Transverse colon (tissue), 4 donors: ENCODE measurements around the gene FBLN2. TPM values are rescaled to one million over a fixed set of nuclear protein-coding genes. Genes with fewer than 3 reads are reported as not detected.

Source experiments
- DNase-seq: peaks from one replicate; pipeline ENCODE4 v3.0.0-alpha.2; 2019
- H3K27ac ChIP-seq, 4 donors: fragments of 200-600 bp; sonication (generic); 2 replicates each; pipeline ENCODE4 v1.5.1; 2016 to 2018; ENCODE audit warnings: inconsistent platforms in 4 of 4
- H3K27me3 ChIP-seq: fragments of 200-600 bp; sonication (generic); 2 replicates; pipeline ENCODE4 v1.5.1; 2017; ENCODE audit warnings: inconsistent platforms
- H3K36me3 ChIP-seq, 4 donors: fragments of 200-600 bp; sonication (generic); 2 replicates each; pipeline ENCODE4 v1.5.1; 2017 to 2019; ENCODE audit warnings: inconsistent platforms in 4 of 4
- H3K4me1 ChIP-seq, 4 donors: fragments of 200-600 bp; sonication (generic); 2 replicates each; pipeline ENCODE4 v1.5.1; 2017 to 2020; ENCODE audit warnings: inconsistent platforms in 4 of 4
- H3K4me3 ChIP-seq, 4 donors: fragments of 200-600 bp; sonication (generic); 1 replicate in 1 of 4; 2 replicates in 3 of 4; pipeline versions ENCODE4 v1.5.1 to v1.6.1; 2017 to 2019; ENCODE audit warnings: inconsistent platforms in 4 of 4
- H3K9me3 ChIP-seq, 2 donors: fragments of 200-600 bp; sonication (generic); 2 replicates each; pipeline ENCODE4 v1.5.1; 2017 to 2019; ENCODE audit warnings: inconsistent platforms in 2 of 2
- CTCF ChIP-seq, 5 experiments: fragments of 200-600 bp in 3 of 5; fragments of 450-650 bp in 2 of 5; sonication (generic) in 3 of 5; IDR thresholded peaks; 1 replicate in 2 of 5; 2 replicates in 3 of 5; pipeline ENCODE4 v1.5.1; 2016 to 2017; ENCODE audit warnings: antibody characterized with exemption in 5 of 5, inconsistent platforms in 3 of 5, mild to moderate bottlenecking in 2 of 5, moderate library complexity in 1 of 5
- EP300 ChIP-seq: sonication (generic); formaldehyde crosslinking; IDR thresholded peaks from one replicate; pipeline ENCODE4 v1.6.1; 2017; ENCODE audit warnings: antibody characterized with exemption, low read depth
- POLR2A ChIP-seq: fragments of 450-650 bp; IDR thresholded peaks from one replicate; pipeline ENCODE4 v1.6.1; 2016; ENCODE audit warnings: antibody characterized with exemption, mild to moderate bottlenecking, moderate library complexity
- POLR2AphosphoS5 ChIP-seq, 3 donors: sonication (generic); formaldehyde crosslinking; IDR thresholded peaks; one replicate each; pipeline ENCODE4 v1.6.1; 2016; ENCODE audit warnings: antibody characterized with exemption in 3 of 3
- WGBS, 2 donors: methylation state at CpG; one replicate each; pipeline ENCODE4 v1.1.5; 2018; ENCODE audit warnings: low coverage in 1 of 2; 5-methylcytosine and 5-hydroxymethylcytosine counted together
- in situ Hi-C, 4 donors: fragments of 200-750 bp; cut with MboI; loops; one replicate each; pipeline versions ENCODE4 v1.15.0 to v1.15.1; 2017; ENCODE audit warnings: low sequenced_read_pairs in 3 of 4, low pct_ligation_motif_present in 1 of 4, low pct_unique_long_range_greater_than_20kb in 1 of 4
- intact Hi-C: fragments of 100-400 bp; cut with DNase I; formaldehyde crosslinking; loops from one replicate; pipeline ENCODE4 v1.15.1; 2023; ENCODE audit warnings: low total_unique reads
- total RNA-seq, 4 donors: library from RNA; depleted of rRNA; stranded (reverse); fragments of >200 nt; gene quantifications; one replicate each; pipeline ENCODE4 v1.1.0, GENCODE V29; 2016

The FBLN2 gene
- total RNA-seq, 4 donors from 2014 or later, result 23.0 to 51.5 (median 31.4) TPM

- no peaks in the 10 kb centered on the region for H3K4me1 ChIP-seq
- WGBS, 2 donors, result 69% methylated on average over 8 of the region's 8 CpGs; no CpG with 5 or more reads in 1 of the 2 donors
- H3K9me3 ChIP-seq, result no peaks in the 10 kb centered on the region
- intact Hi-C loops (no loop called here), in situ Hi-C loops (no loop called here)
- H3K27me3 ChIP-seq, result no peaks in the 10 kb centered on the region
- TF ChIP-seq EP300 (no peak), POLR2AphosphoS5 (IDR thresholded peaks at IDR 0.05) (no peak)
- H3K36me3 ChIP-seq, result no peaks in the 10 kb centered on the region
- H3K4me3 ChIP-seq, result no peak overlapping the region
- no peak for DNase-seq
- no peak overlapping the region for H3K27ac ChIP-seq
These were observed 39.1 kb upstream of the FBLN2 start for GRCh38 chr3:13509816-13510192.

GRCh38 chr3:13512451-13512850 lies 36.5 kb upstream of the FBLN2 start:
- H3K27ac ChIP-seq, result no peak overlapping the region
- H3K9me3 ChIP-seq, result no peaks in the 10 kb centered on the region
- no peaks in the 10 kb centered on the region for H3K27me3 ChIP-seq
- no peak for DNase-seq
- TF ChIP-seq CTCF (IDR thresholded peaks at IDR 0.05) (no peak), POLR2AphosphoS5 (IDR thresholded peaks at IDR 0.05) (no peak), EP300 (no peak), POLR2A (no peak)
- in situ Hi-C loops (no loop called here), intact Hi-C loops (no loop called here)
- H3K4me3 ChIP-seq, result no peak overlapping the region
- 73% methylated on average over 7 of the region's 7 CpGs; no CpG with 5 or more reads in 1 of the 2 donors for WGBS, 2 donors
- no peaks in the 10 kb centered on the region for H3K4me1 ChIP-seq
- H3K36me3 ChIP-seq, result no peaks in the 10 kb centered on the region

GRCh38 chr3:13513051-13513912 lies 35.6 kb upstream of the FBLN2 start:
- H3K27ac ChIP-seq, result peak overlapping the region in 1 of 4 donors; percentile 5
- H3K9me3 ChIP-seq, result no peaks in the 10 kb centered on the region
- no peaks in the 10 kb centered on the region for H3K4me1 ChIP-seq
- no peak for DNase-seq
- in situ Hi-C loops (no loop called here), intact Hi-C loops (no loop called here)
- 73% methylated on average over 20 of the region's 20 CpGs; no CpG with 5 or more reads in 1 of the 2 donors for WGBS, 2 donors
- no peaks in the 10 kb centered on the region for H3K27me3 ChIP-seq
- TF ChIP-seq POLR2AphosphoS5 (IDR thresholded peaks at IDR 0.05) (no peak), EP300 (no peak), POLR2A (no peak), CTCF (IDR thresholded peaks at IDR 0.05) (no peak)
- H3K4me3 ChIP-seq, result no peak overlapping the region
- H3K36me3 ChIP-seq, result no peaks in the 10 kb centered on the region

- in situ Hi-C loops (no loop called here), intact Hi-C loops (no loop called here)
- 52% methylated on average over 10 of the region's 10 CpGs; no CpG with 5 or more reads in 1 of the 2 donors for WGBS, 2 donors
These were observed 34.9 kb upstream of the FBLN2 start for GRCh38 chr3:13513913-13514517.

More at GRCh38 chr3:13513913-13514517, 34.9 kb upstream of the FBLN2 start:
- TF ChIP-seq EP300 (no peak), POLR2A (no peak), CTCF (IDR thresholded peaks at IDR 0.05) (no peak), POLR2AphosphoS5 (IDR thresholded peaks at IDR 0.05) (no peak)
- Histone ChIP-seq H3K4me3 (no peak overlapping the region), H3K9me3 (no peaks in the 10 kb centered on the region), H3K36me3 (no peaks in the 10 kb centered on the region), H3K4me1 (no peaks in the 10 kb centered on the region), H3K27me3 (no peaks in the 10 kb centered on the region), H3K27ac (no peak overlapping the region)
- no peak for DNase-seq
